Stimulated activated CD8-positive, alpha-beta memory T cell treated with anti-CD3 and anti-CD28 coated beads, Interleukin-4, amount 100 ng/mL, for 4 hours (primary cell): ENCODE results near the gene SLF1.

ENCODE experiments used
- DNase-seq, 2 donors: peaks; one replicate each; pipeline ENCODE4 v3.0.0-alpha.2; 2020; ENCODE audit warnings: low read depth in 2 of 2, low spot score in 1 of 2

Gene SLF1

DNA sequence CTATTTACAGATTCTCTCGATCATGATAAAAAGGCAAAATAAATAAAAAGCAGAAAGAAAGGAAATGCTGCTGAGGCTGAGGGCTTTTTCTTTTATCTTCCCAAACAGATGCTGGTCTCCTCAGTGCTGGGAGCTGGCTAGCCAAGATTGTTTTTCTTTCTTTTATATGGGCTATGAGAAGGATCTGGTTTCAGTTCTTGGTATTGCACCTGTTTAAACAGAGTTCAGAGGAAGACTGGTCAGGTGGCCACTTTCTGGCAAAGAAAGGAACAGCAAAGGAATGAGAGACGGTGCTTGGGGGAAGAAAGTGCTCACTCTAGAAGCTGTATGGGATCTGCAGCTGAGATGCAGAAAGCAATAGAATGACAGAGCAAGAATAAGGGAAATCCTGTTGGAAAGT is 88.9 kb downstream of the SLF1 start:
- no peak for DNase-seq

DNA sequence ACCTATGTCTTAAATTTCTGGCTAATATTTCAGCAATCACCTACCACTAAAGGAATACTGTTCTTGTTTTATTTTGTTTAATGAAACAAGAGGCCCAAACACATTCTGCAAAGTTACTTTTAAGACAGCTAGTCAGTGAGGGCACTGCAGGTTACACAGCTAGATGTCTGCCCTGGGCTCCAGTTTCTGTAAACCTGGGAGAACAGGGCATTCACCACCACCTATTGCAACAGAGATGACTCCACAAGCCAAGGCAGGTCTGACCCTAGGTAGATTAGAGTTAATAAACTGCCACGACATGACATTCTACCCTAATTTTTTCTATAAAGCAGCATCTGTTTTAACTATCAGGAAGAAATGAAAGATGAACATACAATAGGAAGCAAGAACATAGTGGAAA is 90.8 kb downstream of the SLF1 start:
- DNase-seq = no peak

GRCh38 chr5:94711785-94712184 is 93.3 kb downstream of the SLF1 start:
- DNase-seq = no peak

GRCh38 chr5:94715768-94716167 is 97.3 kb downstream of the SLF1 start:
- DNase-seq = no peak

- no peak for DNase-seq
These were observed 106.7 kb downstream of the SLF1 start for GRCh38 chr5:94725142-94725541.

GRCh38 chr5:94731471-94731870 is 113.0 kb downstream of the SLF1 start:
- DNase-seq = no peak

DNA sequence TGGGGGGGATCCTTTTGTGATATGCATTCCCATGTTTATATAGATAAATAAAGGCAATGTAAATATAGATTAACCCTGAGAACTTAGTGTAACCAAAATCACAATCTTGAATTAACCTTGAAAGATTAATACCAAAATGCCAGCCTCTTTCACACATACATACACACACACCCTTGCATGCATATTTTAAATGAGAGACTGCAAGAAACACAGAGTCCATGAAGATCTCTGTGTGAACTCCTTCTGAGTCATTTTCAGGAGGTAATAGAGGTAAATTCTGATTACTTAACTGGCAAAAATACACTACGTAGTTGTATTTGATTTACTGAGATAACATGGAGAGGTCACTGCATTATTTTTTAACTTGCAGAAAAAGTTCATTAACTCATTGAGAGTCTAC is 118.0 kb downstream of the SLF1 start:
- no peak for DNase-seq

DNA sequence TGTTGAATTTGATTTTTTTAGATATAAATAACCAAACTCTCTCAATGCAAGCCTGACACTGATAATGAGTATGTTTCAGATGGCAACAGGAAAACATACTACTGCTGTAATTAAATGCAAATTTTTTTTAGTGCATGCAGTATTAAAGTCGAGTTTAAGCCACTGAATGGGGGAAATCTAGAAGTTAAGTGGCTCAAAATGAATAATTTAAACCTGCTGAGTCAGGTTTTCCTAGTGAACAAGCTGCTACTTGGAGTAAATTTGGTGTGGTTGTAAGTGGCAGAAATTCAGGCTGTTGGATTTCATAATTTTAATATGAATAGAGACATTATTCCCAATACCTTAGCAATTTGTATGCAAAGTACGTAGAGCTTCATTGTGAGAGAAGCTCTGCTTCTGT is 121.8 kb downstream of the SLF1 start:
- DNase-seq = no peak

GRCh38 chr5:94742852-94743251 is 124.4 kb downstream of the SLF1 start:
- no peak for DNase-seq

DNA sequence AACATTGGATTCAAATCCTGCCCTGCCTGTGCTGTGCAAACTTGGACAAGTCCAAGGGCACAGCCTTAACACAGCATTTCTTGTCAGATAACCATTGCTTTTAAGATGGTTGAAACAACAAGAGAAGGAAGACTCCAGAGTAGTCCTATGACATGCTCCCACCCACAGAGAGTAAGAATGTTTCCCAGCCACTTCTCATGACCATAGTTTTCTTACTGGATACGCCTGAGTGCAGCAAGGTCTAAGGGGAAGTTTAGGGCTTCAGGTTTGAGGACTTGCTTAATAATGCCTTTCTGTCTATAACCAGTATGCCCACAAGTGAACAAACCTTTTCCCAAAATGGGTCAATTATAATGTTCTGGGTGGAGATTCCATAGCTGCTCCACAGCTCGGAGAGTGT is 126.4 kb downstream of the SLF1 start:
- no peak for DNase-seq

- no peak for DNase-seq
These were observed 127.6 kb downstream of the SLF1 start for GRCh38 chr5:94745786-94746730.

DNA sequence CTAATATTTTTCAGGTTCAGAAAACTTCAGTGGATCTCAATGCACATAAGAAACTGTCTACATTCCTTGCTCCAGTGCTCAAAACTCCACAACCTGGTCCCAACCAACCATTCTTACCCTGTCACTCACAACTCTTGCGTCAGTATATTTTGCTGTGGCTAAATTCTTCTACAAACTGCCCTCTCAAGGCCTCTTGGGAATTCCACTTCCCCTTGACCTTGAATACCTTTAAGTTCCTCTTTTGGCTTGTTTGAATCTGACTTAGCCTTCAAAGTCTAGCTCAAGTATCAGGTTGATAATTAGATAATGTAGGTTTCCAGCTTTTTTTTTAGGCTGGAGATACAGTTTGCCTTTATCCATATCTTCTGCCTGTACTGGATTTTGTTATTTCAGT is 128.3 kb downstream of the SLF1 start:
- DNase-seq = no peak
